GM23338 (cell line): ENCODE data around the gene DCTN1. TPM values are rescaled to one million over a fixed set of nuclear protein-coding genes. Genes with fewer than 3 reads are reported as not detected.

Experiments used
- ATAC-seq: fragments of 200-7000 bp; cut with Tn5 transposase; 3 replicates; pipeline ENCODE4 v1.9.1; 2020
- DNase-seq: peaks from one replicate; pipeline ENCODE4 v3.0.0-alpha.2; 2015; ENCODE audit warnings: low spot score
- H2AFZ ChIP-seq: fragments of 200-600 bp; sonication (generic); 2 replicates; pipeline ENCODE4 v1.8.0; 2016; ENCODE audit warnings: antibody characterized with exemption, mild to moderate bottlenecking, moderate library complexity
- H3F3A ChIP-seq: fragments of 200-600 bp; sonication (generic); replicated peaks from 2 replicates; pipeline ENCODE4 v1.8.0; 2017; ENCODE audit warnings: antibody characterized with exemption, mixed run types, low read depth
- H3K27ac ChIP-seq: fragments of 200-600 bp; sonication (generic); 2 replicates; pipeline ENCODE4 v1.6.1; 2016; ENCODE audit warnings: low read depth
- H3K27me3 ChIP-seq: fragments of 200-600 bp; sonication (generic); 2 replicates; pipeline ENCODE4 v1.8.0; 2016; ENCODE audit warnings: mild to moderate bottlenecking, mixed run types, moderate library complexity; ENCODE audit not compliant: insufficient read depth
- H3K36me3 ChIP-seq: fragments of 200-600 bp; sonication (generic); 2 replicates; pipeline ENCODE4 v1.8.0; 2016; ENCODE audit warnings: mild to moderate bottlenecking; ENCODE audit not compliant: insufficient read depth
- H3K4me1 ChIP-seq: fragments of 200-600 bp; sonication (generic); 2 replicates; pipeline ENCODE4 v1.8.0; 2016; ENCODE audit warnings: mild to moderate bottlenecking, moderate library complexity; ENCODE audit not compliant: insufficient read depth
- H3K4me2 ChIP-seq: fragments of 200-600 bp; sonication (generic); 2 replicates; pipeline ENCODE4 v1.7.1; 2017; ENCODE audit warnings: mixed run types
- H3K4me3 ChIP-seq: fragments of 200-600 bp; sonication (generic); 2 replicates; pipeline ENCODE4 v1.6.1; 2016; ENCODE audit warnings: mixed run types
- H3K79me2 ChIP-seq: fragments of 200-600 bp; sonication (generic); replicated peaks from 2 replicates; pipeline ENCODE4 v1.8.0; 2017; ENCODE audit warnings: mild to moderate bottlenecking; ENCODE audit not compliant: insufficient read depth
- H3K9me2 ChIP-seq: fragments of 200-600 bp; sonication (generic); 2 replicates; pipeline ENCODE4 v1.8.0; 2017; ENCODE audit not compliant: insufficient read depth
- H4K20me1 ChIP-seq: fragments of 200-600 bp; sonication (generic); replicated peaks from 2 replicates; pipeline ENCODE4 v1.8.0; 2017; ENCODE audit warnings: mild to moderate bottlenecking; ENCODE audit not compliant: insufficient read depth
- H3K27ac Mint-ChIP-seq: 2 replicates; pipeline ENCODE4 v1.8.0; 2020; ENCODE audit warnings: inconsistent platforms, mild to moderate bottlenecking, moderate library complexity, mixed read lengths
- H3K27me3 Mint-ChIP-seq: 3 replicates; pipeline ENCODE4 v1.8.0; 2022; ENCODE audit warnings: low read depth, mild to moderate bottlenecking, moderate library complexity, mixed read lengths, inconsistent platforms; ENCODE audit not compliant: insufficient read depth, poor library complexity
- H3K36me3 Mint-ChIP-seq: 3 replicates; pipeline ENCODE4 v1.8.0; 2021; ENCODE audit warnings: low read depth, mild to moderate bottlenecking, inconsistent platforms, moderate library complexity, mixed read lengths
- H3K4me1 Mint-ChIP-seq: 3 replicates; pipeline ENCODE4 v1.8.0; 2020; ENCODE audit warnings: mild to moderate bottlenecking, inconsistent platforms, mixed read lengths
- H3K4me3 Mint-ChIP-seq: 3 replicates; pipeline ENCODE4 v1.8.0; 2021; ENCODE audit warnings: moderate library complexity, mild to moderate bottlenecking, inconsistent platforms, mixed read lengths
- H3K9me3 Mint-ChIP-seq: 3 replicates; pipeline ENCODE4 v1.8.0; 2020; ENCODE audit warnings: moderate library complexity, mild to moderate bottlenecking, inconsistent platforms, mixed read lengths
- CREB1 ChIP-seq: fragments of 250-450 bp; sonication (Bioruptor Pico); IDR thresholded peaks from 2 replicates; pipeline ENCODE4 v1.5.0; 2020; ENCODE audit warnings: low read depth, mild to moderate bottlenecking, moderate library complexity
- ETS1 ChIP-seq: IDR thresholded peaks from 2 replicates; pipeline ENCODE4 v1.6.1; 2016; ENCODE audit warnings: antibody characterized with exemption
- EZH2 ChIP-seq: fragments of 200-600 bp; sonication (generic); IDR thresholded peaks from one replicate; pipeline ENCODE4 v1.8.0; 2017; ENCODE audit warnings: antibody characterized with exemption, mild to moderate bottlenecking, low read depth; ENCODE audit not compliant: unreplicated experiment
- EZH2phosphoT487 ChIP-seq: fragments of 200-600 bp; sonication (generic); IDR thresholded peaks from one replicate; pipeline ENCODE4 v1.8.1; 2018; ENCODE audit warnings: antibody characterized with exemption; ENCODE audit not compliant: unreplicated experiment
- JUNB ChIP-seq: IDR thresholded peaks from one replicate; pipeline ENCODE4 v1.6.1; 2016; ENCODE audit warnings: antibody characterized with exemption; ENCODE audit not compliant: unreplicated experiment
- NANOG ChIP-seq: IDR thresholded peaks from 2 replicates; pipeline ENCODE4 v1.6.1; 2016; ENCODE audit warnings: antibody characterized with exemption, borderline replicate concordance
- POLR2AphosphoS5 ChIP-seq: IDR thresholded peaks from 2 replicates; pipeline ENCODE4 v1.6.1; 2016; ENCODE audit warnings: antibody characterized with exemption, low read depth
- STAT1 ChIP-seq: IDR thresholded peaks from one replicate; pipeline ENCODE4 v1.6.1; 2016; ENCODE audit warnings: antibody characterized with exemption; ENCODE audit not compliant: unreplicated experiment
- ZNF331 ChIP-seq: fragments of 250-450 bp; sonication (Bioruptor Pico); IDR thresholded peaks from 2 replicates; pipeline ENCODE4 v1.5.0; 2020; ENCODE audit warnings: low read depth, mild to moderate bottlenecking, moderate library complexity
- ZNF462 ChIP-seq: fragments of 250-450 bp; sonication (Bioruptor Pico); IDR thresholded peaks from 2 replicates; pipeline ENCODE4 v1.5.0; 2020; ENCODE audit warnings: mild to moderate bottlenecking, moderate library complexity
- polyA plus RNA-seq: library from polyadenylated mRNA; unstranded; fragments of >200 nt; fragmentation: Nextera tagmentation; extraction: Ambion mirVana; gene quantifications from 2 replicates; pipeline ENCODE4 v1.2.1, GENCODE V29; 2016
- total RNA-seq: library from RNA; depleted of rRNA; stranded (reverse); fragments of >200 nt; shearing (Covaris generic); gene quantifications from 2 replicates; pipeline ENCODE4 v1.2.3, GENCODE V29; 2014
- TF ChIP-seq, protein P1 (sequence below): IDR thresholded peaks from one replicate; pipeline ENCODE4 v1.6.1; 2018; ENCODE audit warnings: antibody characterized with exemption; ENCODE audit not compliant: unreplicated experiment

DCTN1 gene
- total and polyA plus RNA-seq, 2 experiments from 2014 or later, result 108 to 145 TPM

DNA sequence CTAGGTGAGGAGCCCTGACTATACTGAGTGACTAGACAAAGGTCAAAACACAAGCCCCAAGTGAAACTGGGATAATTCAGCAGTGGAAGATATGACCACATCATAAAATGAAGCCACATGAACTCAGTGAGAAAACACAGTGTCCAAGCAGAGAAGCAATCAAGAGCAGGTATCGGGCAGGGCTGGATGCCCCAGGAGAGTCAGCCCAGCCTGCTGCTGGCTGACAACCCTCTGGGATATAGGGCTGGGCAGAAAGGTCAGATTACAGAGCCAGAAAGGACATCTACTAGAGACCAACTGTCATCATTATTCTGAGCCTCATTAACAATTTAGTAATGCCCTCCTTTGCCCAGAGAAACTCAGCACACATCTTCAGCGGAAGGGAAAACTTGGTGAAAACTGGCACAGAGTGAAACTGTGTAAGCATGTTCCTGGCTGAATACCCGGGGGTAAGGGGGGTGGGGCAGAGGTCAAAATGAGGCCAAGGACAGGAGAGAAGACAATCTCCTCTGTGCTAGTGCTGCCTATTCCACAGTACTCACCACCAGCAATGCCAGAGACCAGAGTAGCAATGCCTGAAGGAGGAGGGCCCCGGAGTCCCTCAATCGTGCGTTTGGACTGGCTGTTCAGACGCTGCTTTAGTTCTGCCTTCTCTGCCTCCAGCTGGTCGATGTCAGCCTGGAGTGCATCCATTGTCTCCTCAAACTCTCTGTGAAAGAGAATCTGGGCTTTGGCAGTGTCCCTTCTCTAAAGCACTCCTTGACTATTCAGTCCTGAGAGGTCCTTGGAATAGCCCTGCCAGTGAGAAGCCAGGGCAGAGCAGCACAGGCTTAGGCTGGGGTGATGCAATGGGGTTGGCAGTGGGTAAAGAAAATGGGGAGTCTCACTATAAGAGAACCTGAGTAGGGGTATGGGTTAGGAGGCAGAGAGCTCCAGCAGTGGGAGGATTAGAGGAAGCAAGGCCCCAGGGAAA, 15.3 kb downstream of the DCTN1 start (continued):
- TF ChIP-seq, protein P1, sequence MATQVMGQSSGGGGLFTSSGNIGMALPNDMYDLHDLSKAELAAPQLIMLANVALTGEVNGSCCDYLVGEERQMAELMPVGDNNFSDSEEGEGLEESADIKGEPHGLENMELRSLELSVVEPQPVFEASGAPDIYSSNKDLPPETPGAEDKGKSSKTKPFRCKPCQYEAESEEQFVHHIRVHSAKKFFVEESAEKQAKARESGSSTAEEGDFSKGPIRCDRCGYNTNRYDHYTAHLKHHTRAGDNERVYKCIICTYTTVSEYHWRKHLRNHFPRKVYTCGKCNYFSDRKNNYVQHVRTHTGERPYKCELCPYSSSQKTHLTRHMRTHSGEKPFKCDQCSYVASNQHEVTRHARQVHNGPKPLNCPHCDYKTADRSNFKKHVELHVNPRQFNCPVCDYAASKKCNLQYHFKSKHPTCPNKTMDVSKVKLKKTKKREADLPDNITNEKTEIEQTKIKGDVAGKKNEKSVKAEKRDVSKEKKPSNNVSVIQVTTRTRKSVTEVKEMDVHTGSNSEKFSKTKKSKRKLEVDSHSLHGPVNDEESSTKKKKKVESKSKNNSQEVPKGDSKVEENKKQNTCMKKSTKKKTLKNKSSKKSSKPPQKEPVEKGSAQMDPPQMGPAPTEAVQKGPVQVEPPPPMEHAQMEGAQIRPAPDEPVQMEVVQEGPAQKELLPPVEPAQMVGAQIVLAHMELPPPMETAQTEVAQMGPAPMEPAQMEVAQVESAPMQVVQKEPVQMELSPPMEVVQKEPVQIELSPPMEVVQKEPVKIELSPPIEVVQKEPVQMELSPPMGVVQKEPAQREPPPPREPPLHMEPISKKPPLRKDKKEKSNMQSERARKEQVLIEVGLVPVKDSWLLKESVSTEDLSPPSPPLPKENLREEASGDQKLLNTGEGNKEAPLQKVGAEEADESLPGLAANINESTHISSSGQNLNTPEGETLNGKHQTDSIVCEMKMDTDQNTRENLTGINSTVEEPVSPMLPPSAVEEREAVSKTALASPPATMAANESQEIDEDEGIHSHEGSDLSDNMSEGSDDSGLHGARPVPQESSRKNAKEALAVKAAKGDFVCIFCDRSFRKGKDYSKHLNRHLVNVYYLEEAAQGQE, result no peak
- no peak for TF ChIP-seq JUNB
- TF ChIP-seq POLR2AphosphoS5, result no peak
- no peak for TF ChIP-seq EZH2
- no peak for TF ChIP-seq ZNF331 (CRISPR knock-in tag)
- no peak for TF ChIP-seq EZH2phosphoT487
- TF ChIP-seq STAT1, result no peak
- TF ChIP-seq ETS1, result no peak
- TF ChIP-seq CREB1 (CRISPR knock-in tag), result no peak
- no peak for TF ChIP-seq NANOG

DNA sequence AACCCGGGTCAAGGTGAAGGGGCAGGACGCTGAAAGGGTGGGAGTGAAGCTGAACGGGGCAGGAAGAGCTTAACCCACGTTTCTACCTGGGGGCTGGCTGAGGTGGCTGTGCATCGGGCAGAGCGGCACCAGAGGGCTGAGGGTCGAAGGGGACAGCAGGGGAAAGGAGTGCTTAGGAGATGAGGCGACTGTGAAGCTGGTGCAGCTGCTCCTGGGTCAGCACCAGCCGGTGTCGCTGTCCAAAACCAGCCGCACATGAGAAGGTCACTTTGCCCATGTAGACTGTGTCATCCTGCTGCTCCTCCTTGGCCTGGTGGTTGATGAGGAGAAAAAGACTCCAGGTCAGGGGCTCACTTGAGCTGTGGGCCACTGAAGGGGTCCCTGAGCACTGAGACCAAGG, 18.8 kb downstream of the DCTN1 start:
- Mint-ChIP-seq H3K4me3 (no peak overlapping the region), H3K27ac (no peak overlapping the region), H3K9me3 (no peaks in the 10 kb centered on the region)
- no peak for TF ChIP-seq ZNF462 (CRISPR knock-in tag)
- no peak for TF ChIP-seq STAT1
- no peak for TF ChIP-seq ZNF331 (CRISPR knock-in tag)
- TF ChIP-seq EZH2, result no peak
- TF ChIP-seq CREB1 (CRISPR knock-in tag), result no peak
- TF ChIP-seq NANOG, result no peak
- no peak for TF ChIP-seq EZH2phosphoT487
- TF ChIP-seq ETS1, result no peak

More for the DNA sequence above, 18.8 kb downstream of the DCTN1 start:
- ATAC-seq (no peak), DNase-seq (no peak)
- Histone ChIP-seq H3K27ac (no peak overlapping the region), H3K36me3 (peaks cover 34% of the 10 kb centered on the region), H3K79me2 (no peaks in the 10 kb centered on the region), H3K4me3 (no peak overlapping the region), H3K4me1 (no peaks in the 10 kb centered on the region), H3K4me2 (no peak overlapping the region), H3K9me2 (no peaks in the 10 kb centered on the region), H2AFZ (no peak overlapping the region), H3F3A (no peaks in the 10 kb centered on the region), H4K20me1 (no peaks in the 10 kb centered on the region), H3K27me3 (no peaks in the 10 kb centered on the region)
- H3K4me1 Mint-ChIP-seq, result peaks cover 18% of the 10 kb centered on the region
- peaks cover 66% of the 10 kb centered on the region for H3K36me3 Mint-ChIP-seq
- peaks cover under 1% of the 10 kb centered on the region for H3K27me3 Mint-ChIP-seq
